Measurements from ENCODE around the gene ZNHIT3. TPM values are rescaled to one million over a fixed set of nuclear protein-coding genes. Genes with fewer than 3 reads are reported as not detected.

Gene ZNHIT3
- total and polyA plus RNA-seq, 3 donors from 2014 or later, result 45.8 to 123 (median 46.0) TPM

DNA sequence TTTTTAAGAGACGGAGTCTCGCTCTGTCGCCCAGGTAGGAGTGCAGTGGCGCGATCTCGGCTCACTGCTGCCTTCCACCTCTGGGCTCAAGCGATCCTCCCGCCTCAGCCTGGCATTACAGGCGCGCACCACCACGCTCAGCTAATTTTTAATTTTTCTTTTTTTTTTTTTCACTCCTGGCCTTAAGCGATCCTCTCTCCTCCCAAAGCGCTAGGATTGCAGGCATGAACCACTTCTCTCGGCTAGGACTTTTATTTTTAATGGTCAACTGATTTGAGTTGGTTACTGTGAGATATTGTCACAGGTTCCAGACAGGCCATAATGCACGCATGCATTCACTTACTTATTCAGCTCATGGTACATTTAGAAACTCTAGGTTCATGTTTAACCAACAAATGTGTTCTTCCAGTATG, 49.2 kb downstream of the ZNHIT3 start:
- intact Hi-C loops (cut with DNase I; ENCODE audit: low total_unique reads), result no loop called here
- H3K4me3 ChIP-seq, result peak overlapping the region; percentile 83 to 89

DNA sequence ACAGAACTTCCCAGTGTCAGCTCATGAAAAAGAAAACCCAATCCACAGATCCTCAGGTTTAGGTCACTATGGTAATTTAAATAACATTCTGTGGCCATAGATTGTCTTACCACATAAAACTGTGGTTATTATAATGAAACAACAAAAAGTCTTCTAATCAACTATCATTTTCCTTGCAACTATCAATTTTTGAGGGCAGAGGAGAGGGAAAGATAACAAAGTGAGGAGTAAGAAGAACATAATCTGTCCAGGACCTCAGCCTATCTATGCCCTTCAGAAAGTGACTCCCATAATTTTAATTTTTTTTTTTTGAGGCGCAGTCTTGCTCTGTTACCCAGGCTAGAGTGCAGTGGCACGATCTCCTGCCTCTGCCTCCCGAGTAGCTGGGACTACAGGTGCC, 54.2 kb downstream of the ZNHIT3 start:
- DNase-seq, result no peak
- no peaks in the 10 kb centered on the region for H3K9me3 ChIP-seq
- intact Hi-C loops (cut with DNase I; ENCODE audit: low total_unique reads), result loop anchor here (10.0 kb wide), 1 partner anchor 54 kb away; the partner anchor contains the start of gene DHRS11
- H3K4me3 ChIP-seq, result no peak overlapping the region
- peaks cover 11% of the 10 kb centered on the region for H3K4me1 ChIP-seq
- 95 to 96% methylated on average over 3 of the region's 3 CpGs for WGBS, 2 donors
- H3K27me3 ChIP-seq, result no peaks in the 10 kb centered on the region
- H3K27ac ChIP-seq, result no peak overlapping the region
- TF ChIP-seq POLR2A (IDR thresholded peaks at IDR 0.05), result no peak
- TF ChIP-seq, protein P1, sequence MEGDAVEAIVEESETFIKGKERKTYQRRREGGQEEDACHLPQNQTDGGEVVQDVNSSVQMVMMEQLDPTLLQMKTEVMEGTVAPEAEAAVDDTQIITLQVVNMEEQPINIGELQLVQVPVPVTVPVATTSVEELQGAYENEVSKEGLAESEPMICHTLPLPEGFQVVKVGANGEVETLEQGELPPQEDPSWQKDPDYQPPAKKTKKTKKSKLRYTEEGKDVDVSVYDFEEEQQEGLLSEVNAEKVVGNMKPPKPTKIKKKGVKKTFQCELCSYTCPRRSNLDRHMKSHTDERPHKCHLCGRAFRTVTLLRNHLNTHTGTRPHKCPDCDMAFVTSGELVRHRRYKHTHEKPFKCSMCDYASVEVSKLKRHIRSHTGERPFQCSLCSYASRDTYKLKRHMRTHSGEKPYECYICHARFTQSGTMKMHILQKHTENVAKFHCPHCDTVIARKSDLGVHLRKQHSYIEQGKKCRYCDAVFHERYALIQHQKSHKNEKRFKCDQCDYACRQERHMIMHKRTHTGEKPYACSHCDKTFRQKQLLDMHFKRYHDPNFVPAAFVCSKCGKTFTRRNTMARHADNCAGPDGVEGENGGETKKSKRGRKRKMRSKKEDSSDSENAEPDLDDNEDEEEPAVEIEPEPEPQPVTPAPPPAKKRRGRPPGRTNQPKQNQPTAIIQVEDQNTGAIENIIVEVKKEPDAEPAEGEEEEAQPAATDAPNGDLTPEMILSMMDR (IDR thresholded peaks at IDR 0.05), result no peak
- no peaks in the 10 kb centered on the region for H3K36me3 ChIP-seq (ENCODE audit: low read depth, missing control alignments)

More for the DNA sequence above, 49.2 kb downstream of the ZNHIT3 start:
- DNase-seq, result no peak
- peak overlapping the region; percentile 86 to 88 for H3K27ac ChIP-seq
- H3K36me3 ChIP-seq (ENCODE audit: low read depth, missing control alignments), result no peaks in the 10 kb centered on the region
- 6 to 7% methylated on average over 15 of the region's 15 CpGs for WGBS, 2 donors
- no peaks in the 10 kb centered on the region for H3K9me3 ChIP-seq
- TF ChIP-seq POLR2A (IDR thresholded peaks at IDR 0.05), result no peak
- TF ChIP-seq, protein P1 (IDR thresholded peaks at IDR 0.05), result peak in 1 of 3 experiments; percentile 11
- H3K27me3 ChIP-seq, result no peaks in the 10 kb centered on the region
- H3K4me1 ChIP-seq, result peaks cover 8% of the 10 kb centered on the region

DNA sequence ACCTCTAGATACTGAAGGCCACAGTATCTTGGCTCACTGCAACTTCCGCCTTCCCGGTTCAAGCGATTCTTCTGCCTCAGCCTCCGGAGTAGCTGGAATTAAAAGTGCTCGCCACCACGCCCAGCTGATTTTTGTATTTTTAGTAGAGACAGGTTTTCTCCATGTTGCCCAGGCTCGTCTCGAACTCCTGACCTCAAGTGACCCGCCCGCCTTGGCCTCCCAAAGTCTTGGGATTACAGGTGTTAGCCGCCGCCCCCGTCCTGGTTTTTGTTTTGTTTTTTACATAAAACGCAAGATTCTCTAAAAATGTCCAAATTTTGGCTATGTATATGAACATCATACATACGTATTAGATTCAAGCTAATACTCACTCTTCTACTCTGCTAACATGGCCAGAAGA, 56.3 kb downstream of the ZNHIT3 start:
- intact Hi-C loops (cut with DNase I; ENCODE audit: low total_unique reads), result loop anchor here (10.0 kb wide), 1 partner anchor 52 kb away; the partner anchor contains the start of gene DHRS11
- no peaks in the 10 kb centered on the region for H3K36me3 ChIP-seq (ENCODE audit: low read depth, missing control alignments)
- no peak for DNase-seq
- H3K4me3 ChIP-seq, result peak overlapping the region in 1 of 2 donors; percentile 92
- no peaks in the 10 kb centered on the region for H3K9me3 ChIP-seq
- no peaks in the 10 kb centered on the region for H3K27me3 ChIP-seq
- peaks cover 25% of the 10 kb centered on the region for H3K4me1 ChIP-seq
- 67% methylated on average over 15 of the region's 15 CpGs for WGBS, 2 donors
- TF ChIP-seq, protein P1 (IDR thresholded peaks at IDR 0.05), result no peak
- TF ChIP-seq POLR2A (IDR thresholded peaks at IDR 0.05), result no peak
- no peak overlapping the region for H3K27ac ChIP-seq

DNA sequence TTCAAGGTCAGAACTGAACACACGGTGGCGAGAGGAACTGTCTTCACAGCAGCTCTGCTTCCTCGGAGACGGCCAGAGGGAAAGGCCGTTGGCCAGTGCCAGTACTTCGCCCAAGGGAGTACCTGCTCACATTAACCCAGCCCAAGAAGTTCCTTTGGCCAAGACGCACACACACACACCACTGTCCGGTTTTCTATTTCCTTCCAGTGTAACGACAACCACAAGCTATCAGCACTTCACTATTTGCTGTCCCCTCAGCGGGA, 57.5 kb downstream of the ZNHIT3 start:
- 0% methylated on average over 10 of the region's 10 CpGs for WGBS, 2 donors
- peak overlapping the region; percentile 92 to 96 for H3K4me3 ChIP-seq
- peak overlapping the region; percentile 97 to 100 for H3K27ac ChIP-seq
- H3K36me3 ChIP-seq (ENCODE audit: low read depth, missing control alignments), result no peaks in the 10 kb centered on the region
- no peak for TF ChIP-seq POLR2A (IDR thresholded peaks at IDR 0.05)
- TF ChIP-seq, protein P1 (IDR thresholded peaks at IDR 0.05), result peak in 2 of 3 experiments; percentile 14 to 15
- H3K4me1 ChIP-seq, result peaks cover 31% of the 10 kb centered on the region
- intact Hi-C loops (cut with DNase I; ENCODE audit: low total_unique reads), result loop anchor here (10.0 kb wide), 1 partner anchor 51 kb away; the partner anchor contains the start of gene DHRS11
- DNase-seq, result peak; percentile 70
- H3K9me3 ChIP-seq, result no peaks in the 10 kb centered on the region
- no peaks in the 10 kb centered on the region for H3K27me3 ChIP-seq

Measured in testis (tissue), 3 donors.